IMR-90 (cell line): ENCODE measurements around the gene LAMC2. TPM values are rescaled to one million over a fixed set of nuclear protein-coding genes. Genes with fewer than 3 reads are reported as not detected.

Source experiments
- ATAC-seq: fragments of 200-7000 bp; cut with Tn5 transposase; 2 replicates; pipeline ENCODE4 v1.9.1; 2020; ENCODE audit warnings: low read depth, mild to moderate bottlenecking, moderate library complexity
- BruUV-seq: library from RNA; stranded (reverse); fragments of 400-500 nt; replicated peaks from 2 replicates; lab custom pipeline; 2021; lab: Mats Ljungman, UMichigan
- CTCF ChIA-PET: fragments of 300-600 bp; formaldehyde crosslinking; extraction: SDS; loops from one replicate; lab custom pipeline; 2021; ENCODE audit warnings: antibody characterized with exemption; lab: Yijun Ruan, JAX
- POLR2A ChIA-PET: fragments of 300-600 bp; sonication (Branson Sonifier 250); formaldehyde crosslinking; loops from one replicate; lab custom pipeline; 2022; ENCODE audit warnings: antibody characterized with exemption; ENCODE audit not compliant: unreplicated experiment; lab: Charles Lee
- DNase-seq: peaks from one replicate; pipeline ENCODE4 v3.0.0; 2013
- H2AFZ ChIP-seq: replicated peaks from 2 replicates; pipeline ENCODE3; 2013; ENCODE audit warnings: low read length, mild to moderate bottlenecking; ENCODE audit not compliant: poor library complexity
- H2AK5ac ChIP-seq: 2 replicates; pipeline ENCODE4 v1.6.1; 2013; ENCODE audit warnings: low read depth, low read length, inconsistent platforms
- H2AK9ac ChIP-seq: replicated peaks from 2 replicates; pipeline ENCODE3; 2013; ENCODE audit warnings: mild to moderate bottlenecking, low read depth, low read length, moderate library complexity; ENCODE audit not compliant: poor library complexity
- H2BK120ac ChIP-seq: 2 replicates; pipeline ENCODE4 v1.6.1; 2013; ENCODE audit warnings: low read depth, low read length, inconsistent platforms
- H2BK15ac ChIP-seq: 3 replicates; pipeline ENCODE4 v1.6.1; 2013; ENCODE audit warnings: low read depth, low read length, inconsistent platforms
- H2BK20ac ChIP-seq: 2 replicates; pipeline ENCODE4 v1.6.1; 2013; ENCODE audit warnings: low read depth, mild to moderate bottlenecking, inconsistent platforms, low read length, moderate library complexity
- H2BK5ac ChIP-seq: 2 replicates; pipeline ENCODE4 v1.6.1; 2013; ENCODE audit warnings: mild to moderate bottlenecking, low read depth, low read length, inconsistent platforms; ENCODE audit not compliant: poor library complexity, severe bottlenecking
- H3K14ac ChIP-seq: replicated peaks from 2 replicates; pipeline ENCODE4 v1.6.1; 2013; ENCODE audit warnings: low read depth, low read length, inconsistent platforms
- H3K18ac ChIP-seq: 2 replicates; pipeline ENCODE4 v1.6.1; 2013; ENCODE audit warnings: low read depth, low read length, control low read depth
- H3K23ac ChIP-seq: 2 replicates; pipeline ENCODE4 v1.6.1; 2013; ENCODE audit warnings: low read depth, low read length, inconsistent platforms
- H3K27ac ChIP-seq: 2 replicates; pipeline ENCODE4 v1.5.1; 2013; ENCODE audit warnings: mild to moderate bottlenecking, control low read depth, low read length; ENCODE audit not compliant: insufficient read depth
- H3K27me3 ChIP-seq: 2 replicates; pipeline ENCODE4 v1.6.1; 2013; ENCODE audit warnings: low read length; ENCODE audit not compliant: control insufficient read depth, insufficient read depth
- H3K36me3 ChIP-seq: 2 replicates; pipeline ENCODE4 v1.6.1; 2013; ENCODE audit warnings: low read length, mixed read lengths; ENCODE audit not compliant: control insufficient read depth, insufficient read depth
- H3K4ac ChIP-seq: 2 replicates; pipeline ENCODE4 v1.6.1; 2013; ENCODE audit warnings: low read depth, low read length, inconsistent platforms
- H3K4me1 ChIP-seq: 2 replicates; pipeline ENCODE4 v1.6.1; 2013; ENCODE audit warnings: low read length, mixed read lengths; ENCODE audit not compliant: control insufficient read depth, insufficient read depth
- H3K4me2 ChIP-seq: 2 replicates; pipeline ENCODE4 v1.6.1; 2013; ENCODE audit warnings: low read depth, mild to moderate bottlenecking, control low read depth, low read length, moderate library complexity
- H3K4me3 ChIP-seq: 2 replicates; pipeline ENCODE4 v1.5.1; 2013; ENCODE audit warnings: low read depth, mild to moderate bottlenecking, control low read depth, low read length, moderate library complexity; ENCODE audit not compliant: insufficient read depth
- H3K56ac ChIP-seq: 2 replicates; pipeline ENCODE4 v1.6.1; 2013; ENCODE audit warnings: low read length, inconsistent platforms; ENCODE audit not compliant: insufficient read depth; ENCODE audit errors: extremely low read depth
- H3K79me1 ChIP-seq, 2 experiments: 2 replicates each; pipeline ENCODE4 v1.6.1; 2013; ENCODE audit warnings: low read length in 2 of 2, inconsistent platforms in 1 of 2, low read depth in 1 of 2
- H3K9ac ChIP-seq: 2 replicates; pipeline ENCODE4 v1.6.1; 2013; ENCODE audit warnings: low read depth, low read length, control low read depth
- H3K9me1 ChIP-seq: 2 replicates; pipeline ENCODE4 v1.6.1; 2013; ENCODE audit warnings: low read length, inconsistent platforms; ENCODE audit not compliant: insufficient read depth
- H3K9me3 ChIP-seq: 2 replicates; pipeline ENCODE4 v1.6.1; 2013; ENCODE audit warnings: low read length; ENCODE audit not compliant: control insufficient read depth, insufficient read depth
- H4K20me1 ChIP-seq: 2 replicates; pipeline ENCODE4 v1.6.1; 2013; ENCODE audit warnings: low read length, inconsistent platforms; ENCODE audit not compliant: insufficient read depth
- H4K5ac ChIP-seq: 2 replicates; pipeline ENCODE4 v1.6.1; 2013; ENCODE audit warnings: mild to moderate bottlenecking, low read depth, low read length, control low read depth
- H4K8ac ChIP-seq, 2 experiments: 2 replicates each; pipeline ENCODE4 v1.6.1; 2013; ENCODE audit warnings: low read depth in 2 of 2, low read length in 2 of 2, control low read depth in 1 of 2, inconsistent platforms in 1 of 2
- H4K91ac ChIP-seq: 2 replicates; pipeline ENCODE4 v1.6.1; 2013; ENCODE audit warnings: low read depth, low read length, inconsistent platforms; ENCODE audit not compliant: insufficient read depth
- BHLHE40 ChIP-seq: fragments of 150-350 bp; IDR thresholded peaks from 2 replicates; pipeline ENCODE4 v1.6.1; 2016; ENCODE audit warnings: mild to moderate bottlenecking, low read depth, low read length
- CEBPB ChIP-seq: IDR thresholded peaks from 2 replicates; pipeline ENCODE4 v1.6.1; 2012; ENCODE audit warnings: low read depth, low read length, improper control_type of control experiment
- CHD1 ChIP-seq: IDR thresholded peaks from 2 replicates; pipeline ENCODE4 v1.6.1; 2012; ENCODE audit warnings: low read depth, low read length, improper control_type of control experiment
- FOS ChIP-seq: fragments of 150-350 bp; IDR thresholded peaks from 2 replicates; pipeline ENCODE4 v1.6.1; 2016; ENCODE audit warnings: low read depth, low read length
- MXI1 ChIP-seq: IDR thresholded peaks from 2 replicates; pipeline ENCODE4 v1.6.1; 2012; ENCODE audit warnings: low read depth, mild to moderate bottlenecking, low read length, moderate library complexity, borderline replicate concordance
- NFE2L2 ChIP-seq: fragments of 150-350 bp; IDR thresholded peaks from 2 replicates; pipeline ENCODE4 v1.6.1; 2016; ENCODE audit warnings: low read depth, mild to moderate bottlenecking, low read length
- POLR2A ChIP-seq: IDR thresholded peaks from 2 replicates; pipeline ENCODE4 v1.6.1; 2012; ENCODE audit warnings: mild to moderate bottlenecking, low read depth, low read length
- RAD21 ChIP-seq: IDR thresholded peaks from 2 replicates; pipeline ENCODE4 v1.6.1; 2012; ENCODE audit warnings: low read length, improper control_type of control experiment
- RFX5 ChIP-seq: IDR thresholded peaks from 2 replicates; pipeline ENCODE4 v1.8.0; 2012; ENCODE audit warnings: low read depth, mild to moderate bottlenecking, low read length, moderate library complexity
- SMC3 ChIP-seq: fragments of 150-350 bp; IDR thresholded peaks from 2 replicates; pipeline ENCODE4 v1.6.1; 2016; ENCODE audit warnings: low read depth, mild to moderate bottlenecking, antibody characterized with exemption, low read length, moderate library complexity
- WGBS, 2 experiments: methylation state at CpG; one replicate each; pipeline versions ENCODE4 v1.1.5 to v1.1.7; 2013; ENCODE audit warnings: missing lambda C conversion rate in 2 of 2; ENCODE audit not compliant: insufficient read length in 1 of 2; ENCODE audit errors: extremely low coverage in 2 of 2; 5-methylcytosine and 5-hydroxymethylcytosine counted together
- dilution Hi-C: fragments of 300-500 bp; cut with HindIII; formaldehyde crosslinking; loops from one replicate; pipeline ENCODE4 v1.14.3; 2018; ENCODE audit warnings: low sequenced_read_pairs; ENCODE audit not compliant: unreplicated experiment
- in situ Hi-C: fragments of 300-500 bp; cut with MboI; formaldehyde crosslinking; loops from 3 replicates; pipeline ENCODE4 v1.14.3; 2019; ENCODE audit warnings: low sequenced_read_pairs, inconsistent platforms, mixed read lengths
- intact Hi-C: fragments of 100-400 bp; cut with micrococcal nuclease; formaldehyde crosslinking; loops from 2 replicates; pipeline ENCODE4 v1.10.0; 2022
- polyA plus RNA-seq, 3 experiments: library from polyadenylated mRNA; depleted of rRNA; stranded (reverse); fragments of >200 nt; gene quantifications; 2 replicates each; pipeline ENCODE4 v1.2.3, GENCODE V29; 2012; ENCODE audit warnings: low replicate concordance in 1 of 3
- total RNA-seq: library from RNA; depleted of rRNA; stranded (reverse); fragments of >200 nt; gene quantifications from 2 replicates; pipeline ENCODE4 v1.2.3, GENCODE V29; 2012
- TF ChIP-seq, protein P1 (sequence below): conservative IDR thresholded peaks from 2 replicates; pipeline ENCODE4 v1.5.1; 2012; ENCODE audit warnings: mild to moderate bottlenecking, low read depth, low read length, improper control_type of control experiment
- TF ChIP-seq, protein P2 (sequence below): fragments of 150-350 bp; IDR thresholded peaks from 2 replicates; pipeline ENCODE4 v1.6.1; 2016; ENCODE audit warnings: low read depth, mild to moderate bottlenecking, low read length, moderate library complexity, borderline replicate concordance

The LAMC2 gene
- total and polyA plus RNA-seq, 2 of the 4 experiments (the other 2 are of a cell fraction): 2.3 to 2.8 TPM

DNA sequence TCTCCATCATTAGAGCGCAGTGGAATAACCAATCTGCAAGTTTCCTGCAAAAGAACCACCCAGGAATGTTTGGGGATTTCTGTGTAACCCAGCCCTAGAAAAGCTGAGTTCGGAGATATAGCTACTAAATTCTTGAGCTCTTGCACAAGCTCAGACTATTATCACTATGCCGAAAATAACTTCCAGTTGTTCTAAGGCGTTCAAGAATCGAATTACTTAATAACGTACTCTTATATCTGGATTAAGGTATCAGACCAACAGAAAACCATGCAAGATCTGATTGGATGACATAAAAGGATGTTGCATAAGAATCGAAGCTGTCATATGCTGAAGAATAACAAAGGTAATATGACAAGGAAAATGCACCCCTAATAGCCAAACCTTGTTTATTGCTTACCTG is 7.5 kb upstream of the LAMC2 start:
- Histone ChIP-seq H3K56ac (no peak overlapping the region), H3K27ac (no peak overlapping the region), H2BK120ac (no peak overlapping the region), H2BK5ac (no peak overlapping the region), H3K4ac (no peak overlapping the region), H3K4me1 (peaks cover 10% of the 10 kb centered on the region), H3K23ac (peak overlapping the region; percentile 56; the same call in 1 of the 2 replicates), H3K9ac (no peak overlapping the region), H4K91ac (no peak overlapping the region), H3K79me1 (no peaks in the 10 kb centered on the region), H2BK20ac (no peak overlapping the region), H4K8ac (no peak overlapping the region), H3K18ac (no peak overlapping the region), H2BK15ac (no peak overlapping the region), H3K9me1 (peaks cover 7% of the 10 kb centered on the region), H4K20me1 (no peaks in the 10 kb centered on the region), H3K36me3 (no peaks in the 10 kb centered on the region), H3K4me2 (no peak overlapping the region), H4K5ac (no peak overlapping the region), H2AK9ac (no peak overlapping the region), H2AFZ (no peak overlapping the region), H3K4me3 (no peak overlapping the region), H3K14ac (no peak overlapping the region), H2AK5ac (no peak overlapping the region), H3K9me3 (no peaks in the 10 kb centered on the region), H3K27me3 (no peaks in the 10 kb centered on the region)
- in situ Hi-C loops: no loop called here
- ChIA-PET CTCF (interaction anchor here (1.1 kb wide), 1 partner anchor 25 kb away, joined by 6 read pairs; no protein-coding TSS in a partner anchor), POLR2A (no interaction called here)
- dilution Hi-C loops: no loop called here
- DNase-seq (no peak), ATAC-seq (no peak)
- TF ChIP-seq, protein P1, sequence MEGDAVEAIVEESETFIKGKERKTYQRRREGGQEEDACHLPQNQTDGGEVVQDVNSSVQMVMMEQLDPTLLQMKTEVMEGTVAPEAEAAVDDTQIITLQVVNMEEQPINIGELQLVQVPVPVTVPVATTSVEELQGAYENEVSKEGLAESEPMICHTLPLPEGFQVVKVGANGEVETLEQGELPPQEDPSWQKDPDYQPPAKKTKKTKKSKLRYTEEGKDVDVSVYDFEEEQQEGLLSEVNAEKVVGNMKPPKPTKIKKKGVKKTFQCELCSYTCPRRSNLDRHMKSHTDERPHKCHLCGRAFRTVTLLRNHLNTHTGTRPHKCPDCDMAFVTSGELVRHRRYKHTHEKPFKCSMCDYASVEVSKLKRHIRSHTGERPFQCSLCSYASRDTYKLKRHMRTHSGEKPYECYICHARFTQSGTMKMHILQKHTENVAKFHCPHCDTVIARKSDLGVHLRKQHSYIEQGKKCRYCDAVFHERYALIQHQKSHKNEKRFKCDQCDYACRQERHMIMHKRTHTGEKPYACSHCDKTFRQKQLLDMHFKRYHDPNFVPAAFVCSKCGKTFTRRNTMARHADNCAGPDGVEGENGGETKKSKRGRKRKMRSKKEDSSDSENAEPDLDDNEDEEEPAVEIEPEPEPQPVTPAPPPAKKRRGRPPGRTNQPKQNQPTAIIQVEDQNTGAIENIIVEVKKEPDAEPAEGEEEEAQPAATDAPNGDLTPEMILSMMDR: no peak
- TF ChIP-seq RFX5 (no peak), RAD21 (no peak), MXI1 (no peak), BHLHE40 (no peak), NFE2L2 (no peak), FOS (no peak), CHD1 (no peak), POLR2A (no peak), CEBPB (no peak), SMC3 (no peak)
- TF ChIP-seq, protein P2, sequence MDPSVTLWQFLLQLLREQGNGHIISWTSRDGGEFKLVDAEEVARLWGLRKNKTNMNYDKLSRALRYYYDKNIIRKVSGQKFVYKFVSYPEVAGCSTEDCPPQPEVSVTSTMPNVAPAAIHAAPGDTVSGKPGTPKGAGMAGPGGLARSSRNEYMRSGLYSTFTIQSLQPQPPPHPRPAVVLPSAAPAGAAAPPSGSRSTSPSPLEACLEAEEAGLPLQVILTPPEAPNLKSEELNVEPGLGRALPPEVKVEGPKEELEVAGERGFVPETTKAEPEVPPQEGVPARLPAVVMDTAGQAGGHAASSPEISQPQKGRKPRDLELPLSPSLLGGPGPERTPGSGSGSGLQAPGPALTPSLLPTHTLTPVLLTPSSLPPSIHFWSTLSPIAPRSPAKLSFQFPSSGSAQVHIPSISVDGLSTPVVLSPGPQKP: no peak
- intact Hi-C loops: loop anchor here (5.0 kb wide), 1 partner anchor 39 kb away; no protein-coding TSS in a partner anchor
- BruUV-seq: no TSS peak
- no CpG with 5 or more reads among the region's 7 CpGs for WGBS, 2 experiments
